ENCODE results near the gene NEDD8.

Gene NEDD8

DNA sequence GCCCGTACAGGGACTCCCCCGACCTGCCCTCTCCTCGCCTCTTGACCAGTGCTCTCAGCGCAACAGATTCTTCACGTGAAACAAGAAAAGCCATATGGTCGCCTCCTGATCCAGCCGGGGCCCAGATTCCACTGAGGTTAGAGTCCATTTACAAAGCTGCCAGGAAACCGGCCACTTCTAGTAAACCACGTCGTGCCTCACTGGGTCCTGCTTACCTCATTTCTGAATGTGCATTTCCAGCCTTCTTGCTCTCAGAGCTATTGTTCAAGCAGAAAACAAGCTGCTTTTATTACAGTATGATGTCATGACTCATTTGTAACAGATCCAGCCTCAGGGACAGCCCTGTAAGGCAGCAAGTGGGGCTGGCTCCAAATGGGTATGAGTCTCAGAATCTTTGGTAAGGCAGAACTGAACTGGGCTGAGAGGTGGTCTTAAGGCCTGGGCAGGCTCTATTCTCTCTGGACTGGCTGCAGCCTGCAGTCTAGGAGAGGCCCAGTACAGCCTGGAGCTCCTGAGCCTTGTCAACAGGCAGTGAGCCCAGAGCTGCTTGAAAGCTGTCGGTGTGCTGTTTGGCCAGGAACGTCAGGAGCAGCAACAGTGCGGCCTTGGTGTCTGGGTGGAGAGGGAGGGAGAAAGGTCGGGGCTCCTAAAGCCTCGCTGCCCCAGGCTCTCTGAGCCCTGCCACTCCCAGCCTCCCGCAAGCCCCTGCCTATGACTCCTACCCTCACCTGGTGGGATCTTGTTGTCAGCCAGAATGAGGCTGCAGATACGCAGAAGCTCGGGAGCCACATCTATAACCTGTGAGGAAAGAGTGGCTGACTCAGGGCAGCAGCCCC lies 52.0 kb downstream of the NEDD8 start:
- no peak for DNase-seq (ENCODE audit: low spot score)

DNA sequence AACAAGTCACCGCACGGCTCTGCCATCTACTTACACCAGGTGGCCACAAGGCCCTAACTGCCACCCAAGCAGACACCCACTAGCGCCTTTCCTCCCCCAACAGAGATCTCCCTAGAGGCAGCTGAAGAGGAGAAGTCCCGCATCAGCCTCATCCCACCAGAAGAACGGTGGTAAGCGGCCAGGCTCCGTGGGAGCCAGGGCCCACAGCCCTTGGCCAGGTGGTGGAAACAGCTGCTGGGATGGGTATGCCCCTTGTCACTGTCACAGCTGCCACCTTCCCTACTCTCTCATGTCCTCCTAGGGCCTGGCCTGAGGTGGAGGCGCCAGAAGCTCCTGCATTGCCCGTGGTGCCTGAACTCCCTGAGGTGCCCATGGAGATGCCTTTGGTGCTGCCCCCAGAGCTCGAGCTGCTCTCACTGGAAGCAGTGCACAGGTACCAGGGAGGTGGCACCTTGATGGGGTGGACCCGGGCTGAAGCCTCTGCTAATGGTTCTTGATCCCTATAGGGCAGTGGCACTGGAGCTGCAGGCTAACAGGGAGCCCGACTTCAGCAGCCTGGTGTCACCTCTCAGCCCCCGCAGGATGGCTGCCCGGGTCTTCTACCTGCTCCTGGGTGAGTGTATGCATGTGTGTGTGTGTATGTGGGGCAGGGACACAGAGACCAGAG lies 52.7 kb downstream of the NEDD8 start:
- DNase-seq (ENCODE audit: low spot score) = no peak

DNA sequence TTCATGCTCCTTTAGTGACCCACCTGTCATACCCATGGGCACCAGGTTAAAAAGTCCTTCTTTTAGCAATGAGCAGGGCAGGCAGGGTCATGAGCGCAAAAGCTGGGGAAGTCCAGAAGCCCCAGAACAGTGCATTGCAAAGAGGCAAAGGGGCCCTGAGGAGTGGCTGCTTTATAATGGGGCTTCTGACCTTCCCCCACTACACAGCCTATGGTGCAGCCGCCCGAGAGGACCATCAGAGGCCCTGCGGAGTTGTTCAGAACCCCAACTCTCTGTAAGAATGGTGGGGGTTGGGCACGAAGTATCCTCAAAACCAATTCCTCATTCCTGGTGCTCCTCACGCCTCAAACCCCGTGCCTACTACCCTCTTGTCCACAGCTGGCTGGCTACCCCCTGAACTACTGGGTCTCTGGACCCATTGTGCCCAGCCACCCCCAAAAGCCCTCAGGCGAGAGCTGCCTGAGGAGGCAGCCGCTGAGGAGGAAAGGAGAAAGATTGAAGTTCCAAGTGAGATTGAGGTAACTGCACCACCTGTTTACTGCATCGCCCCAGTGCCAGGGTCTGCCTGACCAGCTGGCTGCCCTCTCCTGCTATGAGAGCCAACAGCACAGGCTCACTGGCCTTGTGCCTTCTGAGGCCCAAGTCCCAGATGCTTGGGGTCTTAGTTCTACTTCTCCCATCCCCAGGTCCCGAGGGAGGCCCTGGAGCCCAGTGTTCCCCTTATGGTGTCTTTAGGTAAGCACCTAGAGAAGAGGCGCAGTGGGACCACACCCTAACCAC lies 53.6 kb downstream of the NEDD8 start:
- DNase-seq (ENCODE audit: low spot score) = no peak

DNA sequence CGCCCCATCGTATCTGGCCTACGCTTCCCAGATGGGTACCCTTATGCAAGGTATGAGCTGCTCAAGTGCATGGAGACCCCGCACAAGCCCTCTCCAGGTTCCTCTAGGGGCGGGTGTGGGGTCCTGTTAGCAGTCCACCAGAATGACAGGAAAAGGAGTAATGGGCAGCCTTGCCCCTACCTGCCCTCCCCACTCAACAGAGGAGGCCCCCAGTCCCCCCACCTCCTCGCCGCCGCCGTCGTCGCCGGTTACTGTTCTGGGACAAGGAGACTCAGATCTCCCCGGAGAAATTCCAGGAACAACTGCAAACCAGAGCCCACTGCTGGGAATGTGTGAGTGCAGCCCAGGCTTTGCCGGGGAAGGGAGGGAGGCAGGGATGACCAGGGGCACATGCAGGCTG lies 54.3 kb downstream of the NEDD8 start:
- no peak for DNase-seq (ENCODE audit: low spot score)

DNA sequence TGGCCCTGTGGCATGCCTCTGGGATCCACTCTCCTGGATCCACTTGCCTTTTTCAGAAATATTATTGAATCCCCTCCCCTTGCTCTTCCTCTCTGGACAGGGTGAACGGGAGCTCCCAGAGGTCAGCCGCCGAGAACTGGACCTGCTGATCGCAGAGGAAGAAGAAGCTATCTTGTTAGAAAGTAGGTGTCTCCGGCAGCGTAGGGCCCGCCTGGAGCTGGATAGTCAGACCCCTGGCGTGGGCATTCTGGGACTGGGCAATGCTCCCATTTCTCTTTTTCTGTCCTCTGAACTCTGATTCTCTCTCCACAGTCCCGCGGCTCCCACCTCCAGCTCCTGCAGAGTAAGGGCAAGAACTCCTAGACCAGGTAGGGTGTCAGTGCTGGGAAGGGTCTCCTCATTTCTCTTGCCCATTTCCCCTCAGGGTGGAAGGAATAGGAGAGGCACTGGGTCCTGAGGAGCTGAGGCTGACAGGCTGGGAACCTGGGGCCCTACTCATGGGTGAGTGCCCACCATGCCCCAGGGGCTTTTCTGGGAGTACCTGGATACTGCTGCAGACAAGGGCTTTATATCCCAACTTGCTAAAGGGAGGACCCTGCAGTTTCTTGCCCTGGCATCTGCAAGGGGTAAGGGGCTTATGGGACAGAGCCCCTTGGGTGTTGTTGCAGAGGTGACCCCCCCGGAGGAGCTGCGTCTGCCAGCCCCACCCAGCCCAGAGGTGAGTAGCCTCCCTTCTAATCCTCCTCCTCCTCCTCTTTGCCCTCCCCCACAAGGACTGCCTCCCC lies 54.9 kb downstream of the NEDD8 start:
- DNase-seq (ENCODE audit: low spot score) = no peak

DNA sequence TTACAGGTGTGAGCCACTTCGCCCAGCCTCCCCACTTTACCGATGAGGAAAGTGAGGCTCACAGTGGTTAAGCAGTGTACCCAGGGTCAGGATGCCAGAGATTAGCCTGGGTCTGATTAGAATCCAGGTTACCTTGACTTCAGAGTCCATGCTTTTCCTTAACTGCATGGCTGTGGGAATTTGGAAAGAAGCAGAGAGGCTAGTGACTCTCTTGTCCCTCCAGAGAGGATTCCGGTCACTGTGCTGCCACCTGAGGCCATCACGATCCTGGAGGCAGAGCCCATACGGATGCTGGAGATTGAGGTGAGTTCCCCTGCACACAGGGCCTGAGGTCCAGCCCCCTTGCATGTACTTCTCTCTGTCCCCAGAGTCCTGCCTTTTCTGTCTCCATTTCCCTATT lies 55.6 kb downstream of the NEDD8 start:
- DNase-seq (ENCODE audit: low spot score) = no peak

DNA sequence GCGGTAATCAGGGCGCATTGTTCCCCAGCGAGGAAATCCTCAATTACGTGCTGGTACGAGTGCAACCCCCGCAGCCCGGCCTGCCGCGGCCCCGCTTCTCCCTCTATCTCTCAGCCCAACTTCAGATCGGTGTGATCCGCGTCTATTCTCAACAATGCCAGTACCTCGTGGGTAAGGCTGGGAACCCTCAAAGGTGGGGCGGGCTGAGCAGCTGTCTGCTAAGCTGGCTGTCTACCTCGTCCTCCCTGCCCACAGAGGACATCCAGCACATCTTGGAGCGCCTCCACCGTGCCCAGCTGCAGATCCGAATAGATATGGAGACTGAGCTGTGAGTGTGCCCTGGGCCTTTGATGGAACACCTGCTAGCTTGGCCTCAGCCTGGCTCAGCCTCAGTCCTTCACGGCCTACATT lies 59.3 kb downstream of the NEDD8 start:
- no peak for DNase-seq (ENCODE audit: low spot score)

DNA sequence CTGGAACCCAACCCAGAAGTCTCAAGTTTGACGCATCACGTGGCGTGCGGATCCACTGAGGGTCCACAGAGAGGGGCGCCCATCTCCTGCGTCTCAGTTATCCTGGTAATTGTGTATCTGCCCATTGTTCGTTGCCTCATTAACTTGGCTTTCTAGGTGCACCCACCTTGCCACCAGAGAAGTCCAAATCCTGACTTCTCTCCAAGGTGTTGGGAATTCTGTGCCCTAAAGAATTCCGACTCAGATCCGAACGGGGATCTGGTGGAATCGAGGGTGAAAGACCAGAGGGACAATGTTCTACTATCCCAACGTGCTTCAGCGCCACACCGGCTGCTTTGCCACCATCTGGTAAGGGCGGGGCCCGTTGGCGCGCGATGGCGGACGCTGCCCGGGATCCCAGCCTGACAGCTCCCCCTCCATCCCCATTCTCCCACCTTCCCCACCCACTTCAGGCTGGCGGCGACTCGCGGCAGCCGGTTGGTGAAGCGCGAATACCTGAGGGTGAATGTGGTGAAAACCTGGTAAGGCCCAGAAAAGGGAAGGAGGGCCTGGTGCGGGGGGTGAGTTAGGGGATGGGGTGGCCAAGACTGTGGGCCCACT lies 59.8 kb downstream of the NEDD8 start:
- no peak for DNase-seq (ENCODE audit: low spot score)

DNA sequence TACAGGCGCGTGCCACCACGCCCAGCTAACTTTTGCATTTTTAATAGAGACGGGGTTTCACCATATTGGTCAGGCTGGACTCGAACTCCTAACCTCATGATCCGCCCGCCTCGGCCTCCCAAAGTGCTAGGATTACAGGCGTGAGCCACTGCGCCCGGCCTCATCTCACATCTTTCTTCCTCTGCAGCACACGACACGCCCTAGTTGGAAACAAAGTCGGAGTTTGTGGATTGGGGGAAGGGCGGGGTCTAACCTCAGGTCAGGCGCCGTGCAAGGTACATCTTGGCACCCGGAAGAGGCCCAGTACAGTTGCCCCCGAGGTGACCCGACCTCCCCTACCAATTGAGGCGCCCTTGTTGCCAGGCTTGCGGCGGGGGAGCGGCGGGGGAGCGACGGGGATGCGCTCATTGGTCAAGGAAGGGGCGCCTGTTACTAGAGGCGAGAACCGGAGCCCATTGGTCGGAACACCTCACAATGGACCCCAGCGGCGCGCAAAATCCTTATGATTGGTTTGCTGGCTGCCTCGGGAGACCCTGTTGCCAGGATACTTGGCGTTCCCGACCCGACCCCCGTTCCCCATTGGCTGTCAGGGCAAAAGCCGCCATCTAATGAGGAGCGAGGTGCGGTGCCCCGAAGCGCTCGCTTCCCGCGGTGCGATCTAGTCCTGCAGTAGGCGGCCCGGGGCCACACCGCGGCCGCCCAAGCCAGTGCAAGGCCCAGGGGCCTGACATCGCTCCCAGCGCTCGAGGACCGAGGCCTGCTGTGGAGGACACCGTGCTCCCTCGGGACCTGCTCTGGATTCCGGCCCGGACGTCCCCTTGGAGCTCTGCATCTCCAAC lies 60.5 kb downstream of the NEDD8 start, which contains the start of gene REC8:
Gene REC8 (plus strand): TSS at position 659 of the 839 bp plus-strand sequence. CDS start 473 bp downstream, outside the sequence.
- DNase-seq (ENCODE audit: low spot score) = no peak

DNA sequence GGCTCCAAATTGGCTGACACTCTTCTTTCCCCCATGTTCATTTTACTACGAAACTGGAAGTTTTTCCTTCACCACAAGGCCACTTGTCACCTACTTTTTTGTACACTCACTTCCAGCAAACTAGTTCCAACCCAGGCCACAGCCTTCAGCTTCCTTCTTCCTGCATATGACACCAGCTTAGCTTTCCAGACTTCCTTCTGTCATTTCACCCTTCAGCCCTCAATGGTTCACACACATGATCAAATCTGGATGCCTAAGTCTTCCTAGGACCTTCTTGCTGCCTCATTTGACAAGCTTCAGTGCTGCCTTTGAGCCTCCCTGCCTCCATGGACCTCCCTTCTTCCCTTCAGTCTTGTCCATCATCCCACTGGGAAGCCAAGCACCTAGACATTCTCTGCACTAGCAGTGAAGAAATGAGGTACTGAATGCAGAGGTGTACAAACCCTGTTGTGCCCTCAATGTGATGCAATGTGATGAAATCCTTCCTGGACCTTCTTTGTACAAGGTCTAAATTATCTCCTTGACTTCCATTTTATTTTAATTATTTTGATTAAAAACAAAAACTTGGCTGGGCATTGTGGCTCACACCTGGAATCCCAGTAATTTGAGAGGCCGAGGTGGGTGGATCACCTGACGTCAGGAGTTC lies 64.6 kb downstream of the NEDD8 start:
- DNase-seq (ENCODE audit: low spot score) = no peak
